SK-N-SH (cell line): Measurements from ENCODE around the gene RFC4.

Source experiments
- CTCF ChIP-seq: fragments of 200-600 bp; sonication (generic); IDR thresholded peaks from 2 replicates; pipeline ENCODE4 v1.6.1; 2017; ENCODE audit warnings: antibody characterized with exemption, mild to moderate bottlenecking, moderate library complexity
- EZH2phosphoT487 ChIP-seq: fragments of 200-600 bp; sonication (generic); IDR thresholded peaks from 2 replicates; pipeline ENCODE4 v1.6.1; 2017; ENCODE audit warnings: low read depth, mixed run types, mild to moderate bottlenecking, antibody characterized with exemption, moderate library complexity, borderline replicate concordance
- JUND ChIP-seq: IDR thresholded peaks from 2 replicates; pipeline ENCODE4 v1.4.0; 2012
- POLR2AphosphoS5 ChIP-seq: IDR thresholded peaks from 2 replicates; pipeline ENCODE4 v1.6.1; 2012; ENCODE audit warnings: low read depth, low read length
- RCOR1 ChIP-seq: fragments of 150-350 bp; IDR thresholded peaks from 2 replicates; pipeline ENCODE4 v1.6.1; 2017; ENCODE audit warnings: antibody characterized with exemption, low read length
- TAF1 ChIP-seq: IDR thresholded peaks from 2 replicates; pipeline ENCODE4 v1.6.1; 2012; ENCODE audit warnings: low read depth, mild to moderate bottlenecking, low read length, moderate library complexity, borderline replicate concordance
- USF1 ChIP-seq: IDR thresholded peaks from 2 replicates; pipeline ENCODE4 v1.4.0; 2012; ENCODE audit warnings: low read depth, borderline replicate concordance
- TF ChIP-seq, protein P1 (sequence below): fragments of 150-350 bp; IDR thresholded peaks from 2 replicates; pipeline ENCODE4 v1.6.1; 2016; ENCODE audit warnings: mild to moderate bottlenecking, low read depth, low read length

DNA sequence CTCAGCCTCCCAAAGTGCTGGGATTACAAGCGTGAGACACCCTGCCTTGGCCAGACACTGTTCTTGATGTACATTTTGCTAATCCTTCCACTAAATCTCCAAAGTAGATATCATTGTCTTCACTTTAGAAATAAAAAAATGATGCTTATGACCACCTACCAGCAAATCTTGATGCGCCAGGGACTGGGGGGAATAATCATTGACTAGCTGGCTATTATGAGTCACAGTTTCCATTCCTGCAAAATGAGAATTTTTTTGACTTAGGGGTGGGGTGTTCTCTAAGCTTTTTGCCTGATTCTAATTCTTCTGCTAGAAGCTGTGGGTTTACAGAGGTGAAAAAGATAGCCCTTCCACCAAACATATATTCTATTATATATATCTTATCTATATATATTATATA lies 17.1 kb upstream of the RFC4 start:
- TF ChIP-seq JUND (no peak), CTCF (no peak), POLR2AphosphoS5 (no peak), RCOR1 (no peak), USF1 (no peak), EZH2phosphoT487 (no peak), TAF1 (no peak)
- TF ChIP-seq, protein P1, sequence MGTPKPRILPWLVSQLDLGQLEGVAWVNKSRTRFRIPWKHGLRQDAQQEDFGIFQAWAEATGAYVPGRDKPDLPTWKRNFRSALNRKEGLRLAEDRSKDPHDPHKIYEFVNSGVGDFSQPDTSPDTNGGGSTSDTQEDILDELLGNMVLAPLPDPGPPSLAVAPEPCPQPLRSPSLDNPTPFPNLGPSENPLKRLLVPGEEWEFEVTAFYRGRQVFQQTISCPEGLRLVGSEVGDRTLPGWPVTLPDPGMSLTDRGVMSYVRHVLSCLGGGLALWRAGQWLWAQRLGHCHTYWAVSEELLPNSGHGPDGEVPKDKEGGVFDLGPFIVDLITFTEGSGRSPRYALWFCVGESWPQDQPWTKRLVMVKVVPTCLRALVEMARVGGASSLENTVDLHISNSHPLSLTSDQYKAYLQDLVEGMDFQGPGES, result no peak
